KMS-11 (cell line): Measurements from ENCODE around the gene NFIB.

Experiments used
- H2AFZ ChIP-seq: fragments of 200-600 bp; sonication (generic); 2 replicates; pipeline ENCODE4 v1.6.1; 2016; ENCODE audit warnings: antibody characterized with exemption, mixed run types, low read depth
- H3K27ac ChIP-seq: fragments of 200-600 bp; sonication (generic); 2 replicates; pipeline ENCODE4 v1.6.1; 2016; ENCODE audit warnings: mild to moderate bottlenecking, mixed run types
- H3K27me3 ChIP-seq: fragments of 200-600 bp; sonication (generic); 2 replicates; pipeline ENCODE4 v1.6.1; 2017; ENCODE audit warnings: mild to moderate bottlenecking, low read depth, mixed run types, moderate library complexity; ENCODE audit not compliant: insufficient read depth
- H3K36me3 ChIP-seq: fragments of 200-600 bp; sonication (generic); 2 replicates; pipeline ENCODE4 v1.6.1; 2017; ENCODE audit warnings: mild to moderate bottlenecking, mixed run types; ENCODE audit not compliant: insufficient read depth
- H3K4me1 ChIP-seq: fragments of 200-600 bp; sonication (generic); 2 replicates; pipeline ENCODE4 v1.6.1; 2016; ENCODE audit warnings: mild to moderate bottlenecking, low read depth, mixed run types; ENCODE audit not compliant: poor library complexity, severe bottlenecking
- H3K4me2 ChIP-seq: fragments of 200-600 bp; sonication (generic); 2 replicates; pipeline ENCODE4 v1.7.0; 2016; ENCODE audit warnings: mild to moderate bottlenecking, mixed run types
- H3K4me3 ChIP-seq: fragments of 200-600 bp; sonication (generic); IDR thresholded peaks from 2 replicates; pipeline ENCODE4 v1.6.1; 2017; ENCODE audit warnings: low read depth, low read length, mixed read lengths; ENCODE audit not compliant: insufficient read depth
- H3K79me2 ChIP-seq: fragments of 200-600 bp; sonication (generic); 2 replicates; pipeline ENCODE4 v1.6.1; 2016; ENCODE audit warnings: low read depth, mixed run types; ENCODE audit not compliant: insufficient read depth
- H3K9ac ChIP-seq: fragments of 200-600 bp; sonication (generic); 2 replicates; pipeline ENCODE4 v1.6.1; 2016; ENCODE audit warnings: mild to moderate bottlenecking, mixed run types
- H4K20me1 ChIP-seq: fragments of 200-600 bp; sonication (generic); 2 replicates; pipeline ENCODE4 v1.6.1; 2016; ENCODE audit warnings: mild to moderate bottlenecking, mixed run types; ENCODE audit not compliant: insufficient read depth
- CTCF ChIP-seq: fragments of 200-600 bp; sonication (generic); conservative IDR thresholded peaks from 2 replicates; pipeline ENCODE4 v1.6.1; 2017; ENCODE audit warnings: low read depth, mild to moderate bottlenecking, antibody characterized with exemption, low read length, moderate library complexity, mixed read lengths

NFIB gene

GRCh38 chr9:14238518-14238917, 75.4 kb downstream of the NFIB start:
- Histone ChIP-seq H3K4me3 (no peak overlapping the region), H3K9ac (no peak overlapping the region), H4K20me1 (no peaks in the 10 kb centered on the region), H3K79me2 (no peaks in the 10 kb centered on the region), H3K27ac (no peak overlapping the region), H3K36me3 (no peaks in the 10 kb centered on the region), H3K27me3 (no peaks in the 10 kb centered on the region), H3K4me2 (no peak overlapping the region), H2AFZ (no peak overlapping the region), H3K4me1 (no peaks in the 10 kb centered on the region)
- no peak for TF ChIP-seq CTCF

GRCh38 chr9:14238079-14238478, 75.9 kb downstream of the NFIB start:
- Histone ChIP-seq H4K20me1 (no peaks in the 10 kb centered on the region), H3K9ac (no peak overlapping the region), H2AFZ (no peak overlapping the region), H3K4me1 (no peaks in the 10 kb centered on the region), H3K36me3 (no peaks in the 10 kb centered on the region), H3K79me2 (no peaks in the 10 kb centered on the region), H3K4me3 (no peak overlapping the region), H3K4me2 (no peak overlapping the region), H3K27me3 (no peaks in the 10 kb centered on the region), H3K27ac (no peak overlapping the region)
- TF ChIP-seq CTCF = no peak

GRCh38 chr9:14236591-14236990, 77.3 kb downstream of the NFIB start:
- no peak overlapping the region for H3K4me2 ChIP-seq
- no peak overlapping the region for H2AFZ ChIP-seq
- H3K9ac ChIP-seq = no peak overlapping the region
- H3K4me1 ChIP-seq = no peaks in the 10 kb centered on the region
- no peak overlapping the region for H3K27ac ChIP-seq
- H3K4me3 ChIP-seq = no peak overlapping the region
- no peak for TF ChIP-seq CTCF
- H3K27me3 ChIP-seq = no peaks in the 10 kb centered on the region
- H4K20me1 ChIP-seq = no peaks in the 10 kb centered on the region
- no peaks in the 10 kb centered on the region for H3K79me2 ChIP-seq
- H3K36me3 ChIP-seq = no peaks in the 10 kb centered on the region

- H3K4me1 ChIP-seq = no peaks in the 10 kb centered on the region
- no peak for TF ChIP-seq CTCF
- no peak overlapping the region for H3K27ac ChIP-seq
- H3K79me2 ChIP-seq = no peaks in the 10 kb centered on the region
- no peak overlapping the region for H3K4me2 ChIP-seq
- no peaks in the 10 kb centered on the region for H3K27me3 ChIP-seq
- no peaks in the 10 kb centered on the region for H3K36me3 ChIP-seq
- H3K9ac ChIP-seq = no peak overlapping the region
- no peak overlapping the region for H3K4me3 ChIP-seq
- no peak overlapping the region for H2AFZ ChIP-seq
- no peaks in the 10 kb centered on the region for H4K20me1 ChIP-seq
Observed at GRCh38 chr9:14232111-14232510, 81.8 kb downstream of the NFIB start.
